Measurements from ENCODE around the gene CTIF. TPM values are rescaled to one million over a fixed set of nuclear protein-coding genes. Genes with fewer than 3 reads are reported as not detected.

CTIF gene
- total RNA-seq, 1 experiment from 2014 or later, result 26.5 TPM

GRCh38 chr18:48530399-48531081 is 8.3 kb upstream of the CTIF start:
- in situ Hi-C loops (cut with HindIII; ENCODE audit: low pct_unique_long_range_greater_than_20kb, low sequenced_read_pairs), result no loop called here
- Histone ChIP-seq H3K9me3 (ENCODE audit: control insufficient read depth, insufficient read depth, low read depth, low read length) (no peaks in the 10 kb centered on the region), H3K27me3 (ENCODE audit: control insufficient read depth, insufficient read depth, low read length) (peaks cover 2% of the 10 kb centered on the region; the same call in 1 of the 2 replicates), H3K36me3 (ENCODE audit: control insufficient read depth, insufficient read depth, low read length) (no peaks in the 10 kb centered on the region), H3K27ac (ENCODE audit: low read length) (no peak overlapping the region), H3K4me1 (ENCODE audit: control insufficient read depth, insufficient read depth, low read length) (no peaks in the 10 kb centered on the region), H3K4me3 (ENCODE audit: low read depth in 2 of 2, low read length in 2 of 2) (no peak overlapping the region)
- intact Hi-C loops (cut with micrococcal nuclease; ENCODE audit: unreplicated experiment), result no loop called here
- POLR2A ChIA-PET, result no interaction called here
- ATAC-seq (no peak), DNase-seq (ENCODE audit: low read depth, low spot score) (no peak)
- CTCF ChIA-PET, result interaction anchor here (0.8 kb wide), 1 partner anchor 139 kb away, joined by 3 read pairs; no protein-coding TSS in a partner anchor
- no peak for TF ChIP-seq SIN3A (IDR thresholded peaks at IDR 0.05; ENCODE audit: borderline replicate concordance, insufficient read depth, low read depth, low read length)
- no peak for TF ChIP-seq REST (IDR thresholded peaks at IDR 0.05; ENCODE audit: insufficient read depth in 1 of 2, low read depth in 2 of 2, low read length in 1 of 2)
- TF ChIP-seq POLR2AphosphoS5 (IDR thresholded peaks at IDR 0.05; ENCODE audit: low read depth, low read length), result no peak
- no TSS peak for BruUV-seq (replicated peaks)

GRCh38 chr18:48531082-48531403 is 7.8 kb upstream of the CTIF start:
- no peak for DNase-seq (ENCODE audit: low read depth, low spot score)
- Histone ChIP-seq H3K9me3 (ENCODE audit: control insufficient read depth, insufficient read depth, low read depth, low read length) (no peaks in the 10 kb centered on the region), H3K36me3 (ENCODE audit: control insufficient read depth, insufficient read depth, low read length) (no peaks in the 10 kb centered on the region), H3K27me3 (ENCODE audit: control insufficient read depth, insufficient read depth, low read length) (peaks cover 2% of the 10 kb centered on the region; the same call in 1 of the 2 replicates), H3K4me3 (ENCODE audit: low read depth in 2 of 2, low read length in 2 of 2) (no peak overlapping the region), H3K4me1 (ENCODE audit: control insufficient read depth, insufficient read depth, low read length) (no peaks in the 10 kb centered on the region), H3K27ac (ENCODE audit: low read length) (no peak overlapping the region)
- ATAC-seq, result no peak
- in situ Hi-C loops (cut with HindIII; ENCODE audit: low pct_unique_long_range_greater_than_20kb, low sequenced_read_pairs) (no loop called here), intact Hi-C loops (cut with micrococcal nuclease; ENCODE audit: unreplicated experiment) (no loop called here)
- CTCF ChIA-PET, result interaction anchor here (0.8 kb wide), 1 partner anchor 139 kb away, joined by 3 read pairs; no protein-coding TSS in a partner anchor
- no peak for TF ChIP-seq POLR2AphosphoS5 (IDR thresholded peaks at IDR 0.05; ENCODE audit: low read depth, low read length)
- no peak for TF ChIP-seq SIN3A (IDR thresholded peaks at IDR 0.05; ENCODE audit: borderline replicate concordance, insufficient read depth, low read depth, low read length)
- no peak for TF ChIP-seq CTCF (IDR thresholded peaks at IDR 0.05)
- TF ChIP-seq TCF7L2 (IDR thresholded peaks at IDR 0.05; ENCODE audit: low read depth, low read length), result no peak
- no peak for TF ChIP-seq REST (IDR thresholded peaks at IDR 0.05; ENCODE audit: insufficient read depth in 1 of 2, low read depth in 2 of 2, low read length in 1 of 2)
- no TSS peak for BruUV-seq (replicated peaks)
- POLR2A ChIA-PET, result no interaction called here
